ENCODE data around the gene DGKB.

- no peak for TF ChIP-seq CTCF (IDR thresholded peaks at IDR 0.05)
- no peak for TF ChIP-seq POLR2A (IDR thresholded peaks at IDR 0.05)
Observed at GRCh38 chr7:14381936-14382335, 520.6 kb downstream of the DGKB start.
